Measurements from ENCODE around the gene ZCCHC2.

DNA sequence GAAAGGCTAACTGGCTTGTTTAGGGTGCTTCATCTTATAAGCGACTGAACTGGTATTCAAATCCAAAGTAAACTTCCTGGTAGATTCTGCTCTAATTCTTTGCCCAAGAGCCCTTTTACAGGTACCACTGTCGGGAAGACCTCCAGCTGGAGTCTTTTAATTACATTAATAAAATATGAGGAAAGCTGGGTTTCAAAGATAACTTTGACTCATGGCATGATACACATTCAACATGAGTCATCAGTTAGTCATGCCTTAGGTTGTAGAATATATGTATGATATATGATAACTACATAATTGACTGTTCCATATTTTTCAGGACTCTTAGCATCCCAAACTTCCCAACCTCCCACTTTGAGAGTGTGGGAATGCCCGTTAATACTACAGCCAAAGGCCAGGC lies 32.3 kb downstream of the ZCCHC2 start:
- TF ChIP-seq, protein P1, sequence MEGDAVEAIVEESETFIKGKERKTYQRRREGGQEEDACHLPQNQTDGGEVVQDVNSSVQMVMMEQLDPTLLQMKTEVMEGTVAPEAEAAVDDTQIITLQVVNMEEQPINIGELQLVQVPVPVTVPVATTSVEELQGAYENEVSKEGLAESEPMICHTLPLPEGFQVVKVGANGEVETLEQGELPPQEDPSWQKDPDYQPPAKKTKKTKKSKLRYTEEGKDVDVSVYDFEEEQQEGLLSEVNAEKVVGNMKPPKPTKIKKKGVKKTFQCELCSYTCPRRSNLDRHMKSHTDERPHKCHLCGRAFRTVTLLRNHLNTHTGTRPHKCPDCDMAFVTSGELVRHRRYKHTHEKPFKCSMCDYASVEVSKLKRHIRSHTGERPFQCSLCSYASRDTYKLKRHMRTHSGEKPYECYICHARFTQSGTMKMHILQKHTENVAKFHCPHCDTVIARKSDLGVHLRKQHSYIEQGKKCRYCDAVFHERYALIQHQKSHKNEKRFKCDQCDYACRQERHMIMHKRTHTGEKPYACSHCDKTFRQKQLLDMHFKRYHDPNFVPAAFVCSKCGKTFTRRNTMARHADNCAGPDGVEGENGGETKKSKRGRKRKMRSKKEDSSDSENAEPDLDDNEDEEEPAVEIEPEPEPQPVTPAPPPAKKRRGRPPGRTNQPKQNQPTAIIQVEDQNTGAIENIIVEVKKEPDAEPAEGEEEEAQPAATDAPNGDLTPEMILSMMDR (IDR thresholded peaks at IDR 0.05) = no peak
- TF ChIP-seq EZH2phosphoT487 (IDR thresholded peaks at IDR 0.05) = no peak
